Colonic mucosa (tissue), 4 donors: ENCODE data around the gene FNDC3A. TPM values are rescaled to one million over a fixed set of nuclear protein-coding genes. Genes with fewer than 3 reads are reported as not detected.
A peak's percentile ranks its signal among the peaks of the same experiment; 100 is the strongest.
"Not testable (repeated sequence)": the region's sequence is repeated elsewhere in the genome, so short reads cannot be mapped to it uniquely, and the experiment has no call there.

Experiments
- DNase-seq: peaks from one replicate; pipeline ENCODE4 v3.0.0-alpha.2; 2020
- H3K27ac ChIP-seq: fragments of 200-600 bp; one replicate; pipeline ENCODE4 v1.8.0; 2021
- H3K27me3 ChIP-seq: fragments of 200-600 bp; one replicate; pipeline ENCODE4 v1.8.0; 2021
- H3K36me3 ChIP-seq: fragments of 200-600 bp; one replicate; pipeline ENCODE4 v1.8.0; 2021
- H3K4me1 ChIP-seq: fragments of 200-600 bp; one replicate; pipeline ENCODE4 v1.8.0; 2021; ENCODE audit warnings: mild to moderate bottlenecking
- H3K4me3 ChIP-seq: fragments of 200-600 bp; one replicate; pipeline ENCODE4 v1.8.0; 2021
- H3K9ac ChIP-seq, 2 donors: one replicate each; pipeline ENCODE4 v1.7.0; 2013; ENCODE audit warnings: control low read depth in 2 of 2, low read depth in 2 of 2, low read length in 2 of 2
- H3K9me3 ChIP-seq: fragments of 200-600 bp; one replicate; pipeline ENCODE4 v1.8.0; 2021
- CTCF ChIP-seq: fragments of 200-600 bp; IDR thresholded peaks from one replicate; pipeline ENCODE4 v1.8.0; 2022; ENCODE audit warnings: antibody characterized with exemption, mild to moderate bottlenecking
- intact Hi-C: fragments of 100-400 bp; cut with DNase I; formaldehyde crosslinking; loops from one replicate; pipeline ENCODE4 v1.14.1; 2022
- total RNA-seq, 2 donors: library from RNA; stranded (reverse); fragmentation: NEBNext Ultra II Directional in 1 of 2; extraction: Animal tissue kit (Norgen Biotek cat#: 25700) in 1 of 2; gene quantifications; one replicate each; pipeline ENCODE4 v1.2.1, GENCODE V29; 2021
- donor health status: healthy.
- donor health status: DM: no; HTN: no; CAD: no.
- donor health status: DM: no; HTN: no; CAD: no.

FNDC3A gene
- total RNA-seq, 2 donors from 2014 or later = 33.9 to 55.3 TPM

GRCh38 chr13:49116873-49117272 lies 141.2 kb downstream of the FNDC3A start:
- Histone ChIP-seq H3K4me1 (peaks cover 5% of the 10 kb centered on the region), H3K9me3 (no peaks in the 10 kb centered on the region), H3K9ac (no peak overlapping the region), H3K27me3 (no peaks in the 10 kb centered on the region), H3K4me3 (no peak overlapping the region), H3K27ac (no peak overlapping the region), H3K36me3 (no peaks in the 10 kb centered on the region)
- intact Hi-C loops = no loop called here
- TF ChIP-seq CTCF = no peak
- no peak for DNase-seq

GRCh38 chr13:49118455-49118854 lies 142.7 kb downstream of the FNDC3A start:
- H3K36me3 ChIP-seq, intact Hi-C loops, H3K9ac ChIP-seq, H3K27ac ChIP-seq, H3K9me3 ChIP-seq, H3K4me3 ChIP-seq, DNase-seq, H3K27me3 ChIP-seq, H3K4me1 ChIP-seq: not testable (repeated sequence)

GRCh38 chr13:49124693-49125304 lies 149.1 kb downstream of the FNDC3A start:
- intact Hi-C loops = no loop called here
- Histone ChIP-seq H3K9ac (peak overlapping the region in 1 of 2 donors; percentile 21), H3K4me1 (no peaks in the 10 kb centered on the region), H3K4me3 (no peak overlapping the region), H3K36me3 (no peaks in the 10 kb centered on the region), H3K9me3 (no peaks in the 10 kb centered on the region), H3K27ac (no peak overlapping the region), H3K27me3 (no peaks in the 10 kb centered on the region)
- no peak for DNase-seq
- TF ChIP-seq CTCF = no peak

GRCh38 chr13:49125964-49126524 lies 150.3 kb downstream of the FNDC3A start:
- H3K4me1 ChIP-seq = no peaks in the 10 kb centered on the region

GRCh38 chr13:49132479-49133002 lies 156.8 kb downstream of the FNDC3A start:
- TF ChIP-seq CTCF = no peak
- DNase-seq = no peak
- Histone ChIP-seq H3K4me3 (no peak overlapping the region), H3K36me3 (peaks cover 5% of the 10 kb centered on the region), H3K9ac (no peak overlapping the region), H3K27ac (no peak overlapping the region), H3K9me3 (no peaks in the 10 kb centered on the region), H3K4me1 (no peaks in the 10 kb centered on the region), H3K27me3 (no peaks in the 10 kb centered on the region)
- intact Hi-C loops = no loop called here

More at GRCh38 chr13:49125964-49126524, 150.3 kb downstream of the FNDC3A start:
- Histone ChIP-seq H3K9me3 (no peaks in the 10 kb centered on the region), H3K9ac (no peak overlapping the region), H3K4me3 (no peak overlapping the region), H3K27ac (no peak overlapping the region), H3K27me3 (no peaks in the 10 kb centered on the region), H3K36me3 (no peaks in the 10 kb centered on the region)
- no peak for TF ChIP-seq CTCF
- no peak for DNase-seq
- intact Hi-C loops = no loop called here

GRCh38 chr13:49134305-49134704 lies 158.6 kb downstream of the FNDC3A start:
- Histone ChIP-seq H3K27ac (no peak overlapping the region), H3K4me1 (no peaks in the 10 kb centered on the region), H3K4me3 (no peak overlapping the region), H3K9ac (no peak overlapping the region), H3K9me3 (no peaks in the 10 kb centered on the region), H3K27me3 (no peaks in the 10 kb centered on the region), H3K36me3 (peaks cover 5% of the 10 kb centered on the region)
- no peak for DNase-seq
- intact Hi-C loops = no loop called here
- no peak for TF ChIP-seq CTCF

GRCh38 chr13:49137138-49137643 lies 161.5 kb downstream of the FNDC3A start:
- intact Hi-C loops, H3K4me3 ChIP-seq, DNase-seq, H3K9me3 ChIP-seq, H3K9ac ChIP-seq, H3K4me1 ChIP-seq, H3K27ac ChIP-seq, H3K36me3 ChIP-seq, H3K27me3 ChIP-seq: not testable (repeated sequence)
